ENCODE measurements around the gene WDR20.

DNA sequence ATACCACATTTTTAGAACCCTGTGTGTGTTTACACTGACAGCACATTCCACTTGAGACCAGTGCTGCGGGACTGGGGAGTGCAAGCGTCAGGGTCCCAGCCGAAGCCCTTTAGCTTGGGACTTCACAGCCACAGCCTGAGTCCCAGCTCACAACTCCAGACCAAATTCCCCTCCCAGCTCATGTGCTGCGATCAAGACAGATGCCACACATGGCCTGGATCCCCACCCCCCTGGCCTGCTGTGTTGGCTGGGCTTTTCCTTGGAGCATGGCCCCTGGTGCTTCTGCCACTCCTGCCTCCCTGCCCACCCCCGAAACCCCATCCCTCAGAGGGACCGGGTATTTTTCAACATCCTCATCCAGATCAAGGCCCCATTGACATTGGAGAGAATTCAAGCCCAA, 63.7 kb downstream of the WDR20 start:
- TF ChIP-seq, protein P1, sequence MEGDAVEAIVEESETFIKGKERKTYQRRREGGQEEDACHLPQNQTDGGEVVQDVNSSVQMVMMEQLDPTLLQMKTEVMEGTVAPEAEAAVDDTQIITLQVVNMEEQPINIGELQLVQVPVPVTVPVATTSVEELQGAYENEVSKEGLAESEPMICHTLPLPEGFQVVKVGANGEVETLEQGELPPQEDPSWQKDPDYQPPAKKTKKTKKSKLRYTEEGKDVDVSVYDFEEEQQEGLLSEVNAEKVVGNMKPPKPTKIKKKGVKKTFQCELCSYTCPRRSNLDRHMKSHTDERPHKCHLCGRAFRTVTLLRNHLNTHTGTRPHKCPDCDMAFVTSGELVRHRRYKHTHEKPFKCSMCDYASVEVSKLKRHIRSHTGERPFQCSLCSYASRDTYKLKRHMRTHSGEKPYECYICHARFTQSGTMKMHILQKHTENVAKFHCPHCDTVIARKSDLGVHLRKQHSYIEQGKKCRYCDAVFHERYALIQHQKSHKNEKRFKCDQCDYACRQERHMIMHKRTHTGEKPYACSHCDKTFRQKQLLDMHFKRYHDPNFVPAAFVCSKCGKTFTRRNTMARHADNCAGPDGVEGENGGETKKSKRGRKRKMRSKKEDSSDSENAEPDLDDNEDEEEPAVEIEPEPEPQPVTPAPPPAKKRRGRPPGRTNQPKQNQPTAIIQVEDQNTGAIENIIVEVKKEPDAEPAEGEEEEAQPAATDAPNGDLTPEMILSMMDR (IDR thresholded peaks at IDR 0.05), result no peak
- TF ChIP-seq POLR2A (IDR thresholded peaks at IDR 0.05), result no peak
